AG04450 (cell line): ENCODE results near the gene GPR157. TPM values are rescaled to one million over a fixed set of nuclear protein-coding genes. Genes with fewer than 3 reads are reported as not detected.

ENCODE experiments used
- CTCF ChIA-PET: fragments of 300-600, 350-600 bp; formaldehyde crosslinking; extraction: SDS; loops from one replicate; lab custom pipeline; 2022; ENCODE audit warnings: antibody characterized with exemption, inconsistent platforms; lab: Charles Lee
- POLR2A ChIA-PET: fragments of 350-600 bp; formaldehyde crosslinking; extraction: SDS; loops from one replicate; lab custom pipeline; 2021; ENCODE audit warnings: antibody characterized with exemption, inconsistent platforms; lab: Yijun Ruan, JAX
- DNase-seq: peaks from one replicate; pipeline ENCODE4 v3.0.0-alpha.2; 2011; ENCODE audit warnings: low read depth, low spot score
- H3K27ac ChIP-seq: one replicate; pipeline ENCODE4 v1.5.1; 2012; ENCODE audit warnings: low read depth, low read length, control low read depth
- H3K27me3 ChIP-seq: one replicate; pipeline ENCODE4 v1.6.0; 2012; ENCODE audit warnings: low read length; ENCODE audit not compliant: control insufficient read depth, insufficient read depth
- H3K4me3 ChIP-seq: 2 replicates; pipeline ENCODE4 v1.5.1; 2011; ENCODE audit warnings: mild to moderate bottlenecking, low read depth, low read length, control low read depth
- H3K9me3 ChIP-seq: 2 replicates; pipeline ENCODE4 v1.5.1; 2012; ENCODE audit warnings: low read length; ENCODE audit not compliant: control insufficient read depth, insufficient read depth
- polyA plus RNA-seq: library from polyadenylated mRNA; depleted of rRNA; stranded (reverse); fragments of >200 nt; gene quantifications from 2 replicates; pipeline ENCODE4 v1.2.3, GENCODE V29; 2011
- TF ChIP-seq, protein P1 (sequence below): IDR thresholded peaks from 2 replicates; pipeline ENCODE4 v1.5.1; 2011; ENCODE audit warnings: low read depth, low read length, control low read depth, inconsistent platforms

GPR157 gene
- polyA plus RNA-seq, 1 experiment: 1.1 TPM

DNA sequence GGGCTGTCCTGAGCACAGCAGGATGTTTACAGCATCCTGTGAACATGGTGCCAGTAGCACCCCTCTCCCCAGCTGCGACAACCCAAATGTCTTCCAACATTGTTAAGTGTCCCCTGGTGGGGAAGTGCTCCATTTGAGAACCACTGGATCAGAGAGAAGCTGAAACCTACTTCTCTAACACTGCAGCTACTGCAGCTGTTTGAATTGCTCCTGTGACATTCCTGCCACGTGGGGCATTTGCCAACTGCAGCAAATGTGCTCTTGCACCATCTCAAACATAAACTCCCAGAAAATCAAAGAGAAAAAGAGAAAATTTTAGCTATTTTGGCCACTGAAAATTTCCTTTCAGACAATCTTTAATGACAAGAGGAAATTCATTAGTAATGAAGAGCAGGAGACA, 70.4 kb downstream of the GPR157 start:
- ChIA-PET CTCF (interaction anchor here (0.7 to 1.0 kb wide), 7 partner anchors 9 to 54 kb away, joined by 3 to 6 read pairs (median 4); no protein-coding TSS in a partner anchor), POLR2A (interaction anchor here (0.9 kb wide), 1 partner anchor 9 kb away, joined by 3 read pairs; no protein-coding TSS in a partner anchor)
- TF ChIP-seq, protein P1, sequence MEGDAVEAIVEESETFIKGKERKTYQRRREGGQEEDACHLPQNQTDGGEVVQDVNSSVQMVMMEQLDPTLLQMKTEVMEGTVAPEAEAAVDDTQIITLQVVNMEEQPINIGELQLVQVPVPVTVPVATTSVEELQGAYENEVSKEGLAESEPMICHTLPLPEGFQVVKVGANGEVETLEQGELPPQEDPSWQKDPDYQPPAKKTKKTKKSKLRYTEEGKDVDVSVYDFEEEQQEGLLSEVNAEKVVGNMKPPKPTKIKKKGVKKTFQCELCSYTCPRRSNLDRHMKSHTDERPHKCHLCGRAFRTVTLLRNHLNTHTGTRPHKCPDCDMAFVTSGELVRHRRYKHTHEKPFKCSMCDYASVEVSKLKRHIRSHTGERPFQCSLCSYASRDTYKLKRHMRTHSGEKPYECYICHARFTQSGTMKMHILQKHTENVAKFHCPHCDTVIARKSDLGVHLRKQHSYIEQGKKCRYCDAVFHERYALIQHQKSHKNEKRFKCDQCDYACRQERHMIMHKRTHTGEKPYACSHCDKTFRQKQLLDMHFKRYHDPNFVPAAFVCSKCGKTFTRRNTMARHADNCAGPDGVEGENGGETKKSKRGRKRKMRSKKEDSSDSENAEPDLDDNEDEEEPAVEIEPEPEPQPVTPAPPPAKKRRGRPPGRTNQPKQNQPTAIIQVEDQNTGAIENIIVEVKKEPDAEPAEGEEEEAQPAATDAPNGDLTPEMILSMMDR: peak; percentile 55
- Histone ChIP-seq H3K27ac (no peak overlapping the region), H3K9me3 (no peaks in the 10 kb centered on the region), H3K4me3 (no peak overlapping the region), H3K27me3 (peaks cover 3% of the 10 kb centered on the region)
- no peak for DNase-seq

DNA sequence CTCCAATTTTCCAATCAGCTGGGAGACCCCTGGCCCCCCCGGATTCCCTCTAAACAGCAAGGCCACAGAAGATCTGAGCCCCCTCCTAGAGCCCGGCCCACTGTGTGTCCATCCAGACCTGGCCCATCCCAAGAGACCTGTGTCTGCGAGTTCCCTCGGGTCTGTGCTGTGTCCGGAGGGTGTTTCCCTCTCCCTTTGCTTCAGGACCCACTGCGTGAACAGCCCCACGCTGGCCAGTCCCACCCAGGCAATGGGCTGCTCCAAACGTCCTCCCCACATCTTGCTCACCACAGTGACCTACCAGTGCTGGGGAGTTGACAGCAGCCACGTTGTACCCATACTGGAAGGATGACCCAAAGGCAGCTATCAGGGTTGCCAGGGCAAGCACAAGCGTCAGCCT, 71.1 kb downstream of the GPR157 start:
- no peak overlapping the region for H3K27ac ChIP-seq
- H3K9me3 ChIP-seq: no peaks in the 10 kb centered on the region
- POLR2A ChIA-PET: interaction anchor here (0.9 kb wide), 1 partner anchor 9 kb away, joined by 3 read pairs; no protein-coding TSS in a partner anchor
- CTCF ChIA-PET: no interaction called here
- TF ChIP-seq, protein P1: no peak
- DNase-seq: no peak
- H3K4me3 ChIP-seq: no peak overlapping the region
- H3K27me3 ChIP-seq: peaks cover 3% of the 10 kb centered on the region

DNA sequence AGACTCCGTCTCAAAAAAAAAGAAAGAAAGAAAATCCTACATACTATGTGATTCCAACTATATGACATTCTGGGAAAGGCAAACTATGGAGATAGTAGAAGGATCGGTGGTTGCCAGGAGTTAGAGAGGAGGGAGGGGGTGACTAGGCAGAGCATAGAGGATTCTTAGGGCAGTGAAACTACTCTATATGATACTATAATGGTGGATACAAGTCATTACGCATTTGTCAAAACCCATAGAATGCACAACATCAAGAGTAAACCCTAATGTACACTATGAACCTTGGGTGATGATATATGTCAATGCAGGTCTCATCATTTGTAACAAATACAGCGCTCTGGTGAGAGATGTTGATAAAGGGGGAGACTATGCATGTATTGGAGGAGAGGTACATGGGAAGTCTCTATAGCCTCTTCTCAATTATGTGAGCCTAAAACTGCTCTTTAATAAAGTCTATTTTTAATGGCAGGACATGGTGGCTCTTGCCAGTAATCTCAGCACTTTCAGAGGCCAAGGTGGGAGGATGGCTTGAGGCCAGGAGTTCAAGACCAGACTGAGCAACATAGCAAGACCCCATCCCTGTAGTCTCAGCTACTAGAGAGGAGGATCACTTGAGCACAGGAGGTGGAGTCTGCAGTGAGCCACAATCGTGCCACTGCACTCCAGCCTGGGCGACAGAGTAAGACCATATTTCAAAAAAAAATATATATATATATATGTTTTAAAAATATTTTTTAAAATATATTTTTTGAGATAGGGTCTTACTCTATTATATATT, 76.4 kb downstream of the GPR157 start:
- Histone ChIP-seq H3K27me3 (peaks cover 10% of the 10 kb centered on the region), H3K9me3 (no peaks in the 10 kb centered on the region), H3K4me3 (no peak overlapping the region), H3K27ac (no peak overlapping the region)
- TF ChIP-seq, protein P1: no peak
- CTCF ChIA-PET: no interaction called here
- no peak for DNase-seq
- POLR2A ChIA-PET: no interaction called here

DNA sequence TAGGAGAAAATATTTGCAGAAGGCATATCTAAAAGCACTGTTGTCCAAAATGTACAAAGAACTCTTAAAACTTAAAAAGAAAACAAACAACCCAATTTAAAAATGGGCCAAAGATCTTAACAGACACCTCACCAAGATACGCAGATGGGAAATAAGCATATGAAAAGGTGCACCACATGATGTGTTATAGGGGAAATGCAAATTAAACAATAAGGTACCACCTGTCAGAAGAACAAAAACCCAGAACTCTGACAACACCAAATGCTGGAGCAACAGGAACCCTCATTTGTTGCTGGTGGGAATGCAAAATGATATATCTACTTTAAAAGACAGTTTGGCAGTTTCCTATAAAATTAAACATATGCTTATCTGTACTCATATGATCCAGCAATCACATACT, 77.5 kb downstream of the GPR157 start:
- CTCF ChIA-PET: interaction anchor here (0.8 kb wide), 1 partner anchor 158 kb away, joined by 4 read pairs; no protein-coding TSS in a partner anchor
- TF ChIP-seq, protein P1: no peak
- POLR2A ChIA-PET: no interaction called here

DNA sequence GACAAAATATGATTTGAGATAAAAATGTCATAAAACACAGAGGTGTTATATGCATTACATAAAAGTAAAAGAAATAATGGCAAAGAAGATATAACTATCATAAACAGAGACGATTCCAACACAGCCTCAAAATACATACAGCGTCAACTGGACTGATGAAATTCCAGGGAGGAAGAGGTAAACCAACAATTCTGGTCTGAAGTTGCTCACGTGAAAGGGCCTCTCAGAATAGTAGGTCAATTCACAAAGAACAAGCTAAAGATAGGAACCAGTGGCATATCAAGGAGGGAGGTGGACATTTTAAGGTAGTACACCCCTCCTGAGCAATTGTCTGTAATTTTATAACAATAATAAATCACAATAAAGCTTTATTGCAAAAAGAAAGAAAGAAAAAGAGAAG, 78.1 kb downstream of the GPR157 start:
- no peaks in the 10 kb centered on the region for H3K9me3 ChIP-seq
- H3K27me3 ChIP-seq: peaks cover 23% of the 10 kb centered on the region
- no peak for DNase-seq
- TF ChIP-seq, protein P1: no peak
- H3K4me3 ChIP-seq: no peak overlapping the region
- H3K27ac ChIP-seq: no peak overlapping the region
- POLR2A ChIA-PET: no interaction called here
- CTCF ChIA-PET: interaction anchor here (0.6 to 0.8 kb wide), 2 partner anchors 91 to 159 kb away, joined by 3 to 4 read pairs; no protein-coding TSS in a partner anchor

More for the DNA sequence above, 77.5 kb downstream of the GPR157 start:
- Histone ChIP-seq H3K27ac (no peak overlapping the region), H3K9me3 (no peaks in the 10 kb centered on the region), H3K4me3 (no peak overlapping the region), H3K27me3 (peaks cover 17% of the 10 kb centered on the region)
- no peak for DNase-seq
